Measurements from ENCODE around the gene S100A7. TPM values are rescaled to one million over a fixed set of nuclear protein-coding genes. Genes with fewer than 3 reads are reported as not detected.

Gene S100A7
- total RNA-seq, 2 donors from 2014 or later, result not detected

DNA sequence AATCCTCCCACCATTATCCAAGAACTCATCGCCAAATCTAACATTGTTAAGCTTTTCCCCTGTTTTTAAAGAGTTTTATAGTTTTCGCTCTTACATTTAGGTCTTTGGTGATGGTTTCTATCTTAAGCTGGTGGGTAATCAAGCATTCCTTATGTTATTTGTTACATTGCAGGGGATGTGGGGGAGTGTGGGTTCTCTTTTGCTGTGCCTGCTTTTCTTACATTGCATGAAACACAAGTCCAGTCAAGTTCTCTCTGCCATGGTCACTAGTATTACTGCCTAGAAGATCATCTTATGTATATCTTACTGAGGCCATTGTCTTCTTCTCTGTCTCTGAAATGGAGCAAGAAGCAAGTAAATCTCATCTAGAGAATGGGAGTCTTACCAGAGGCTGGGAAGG, 27.3 kb upstream of the S100A7 start:
- Histone ChIP-seq H3K27ac (no peak overlapping the region), H3K27me3 (replicated peaks; ENCODE audit: insufficient read depth) (peaks cover 2% of the 10 kb centered on the region), H3K4me3 (no peak overlapping the region), H3K9me3 (no peaks in the 10 kb centered on the region), H3K4me1 (replicated peaks) (no peaks in the 10 kb centered on the region), H3K36me3 (no peaks in the 10 kb centered on the region)
- TF ChIP-seq, protein P1, sequence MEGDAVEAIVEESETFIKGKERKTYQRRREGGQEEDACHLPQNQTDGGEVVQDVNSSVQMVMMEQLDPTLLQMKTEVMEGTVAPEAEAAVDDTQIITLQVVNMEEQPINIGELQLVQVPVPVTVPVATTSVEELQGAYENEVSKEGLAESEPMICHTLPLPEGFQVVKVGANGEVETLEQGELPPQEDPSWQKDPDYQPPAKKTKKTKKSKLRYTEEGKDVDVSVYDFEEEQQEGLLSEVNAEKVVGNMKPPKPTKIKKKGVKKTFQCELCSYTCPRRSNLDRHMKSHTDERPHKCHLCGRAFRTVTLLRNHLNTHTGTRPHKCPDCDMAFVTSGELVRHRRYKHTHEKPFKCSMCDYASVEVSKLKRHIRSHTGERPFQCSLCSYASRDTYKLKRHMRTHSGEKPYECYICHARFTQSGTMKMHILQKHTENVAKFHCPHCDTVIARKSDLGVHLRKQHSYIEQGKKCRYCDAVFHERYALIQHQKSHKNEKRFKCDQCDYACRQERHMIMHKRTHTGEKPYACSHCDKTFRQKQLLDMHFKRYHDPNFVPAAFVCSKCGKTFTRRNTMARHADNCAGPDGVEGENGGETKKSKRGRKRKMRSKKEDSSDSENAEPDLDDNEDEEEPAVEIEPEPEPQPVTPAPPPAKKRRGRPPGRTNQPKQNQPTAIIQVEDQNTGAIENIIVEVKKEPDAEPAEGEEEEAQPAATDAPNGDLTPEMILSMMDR (IDR thresholded peaks at IDR 0.05), result no peak
- TF ChIP-seq POLR2A (IDR thresholded peaks at IDR 0.05) (no peak), POLR2AphosphoS5 (IDR thresholded peaks at IDR 0.05) (no peak)
- no peak for DNase-seq (ENCODE audit: low spot score)
- intact Hi-C loops (cut with DNase I), result no loop called here
- 95% methylated on average over 2 of the region's 2 CpGs for WGBS

GRCh38 chr1:153485863-153486262, 25.4 kb upstream of the S100A7 start:
- WGBS, result 66% methylated on average over 2 of the region's 2 CpGs
- Histone ChIP-seq H3K27me3 (replicated peaks; ENCODE audit: insufficient read depth) (peaks cover 2% of the 10 kb centered on the region), H3K9me3 (no peaks in the 10 kb centered on the region), H3K27ac (no peak overlapping the region), H3K36me3 (no peaks in the 10 kb centered on the region), H3K4me3 (no peak overlapping the region), H3K4me1 (replicated peaks) (no peaks in the 10 kb centered on the region)
- no peak for DNase-seq (ENCODE audit: low spot score)
- intact Hi-C loops (cut with DNase I), result no loop called here
- TF ChIP-seq, protein P1 (IDR thresholded peaks at IDR 0.05), result no peak
- TF ChIP-seq POLR2A (IDR thresholded peaks at IDR 0.05), result no peak
- no peak for TF ChIP-seq POLR2AphosphoS5 (IDR thresholded peaks at IDR 0.05)

- H3K27ac ChIP-seq, result no peak overlapping the region
- TF ChIP-seq, protein P1 (IDR thresholded peaks at IDR 0.05), result no peak
- no peak for TF ChIP-seq POLR2A (IDR thresholded peaks at IDR 0.05)
- TF ChIP-seq POLR2AphosphoS5 (IDR thresholded peaks at IDR 0.05), result no peak
- H3K36me3 ChIP-seq, result no peaks in the 10 kb centered on the region
- H3K9me3 ChIP-seq, result no peaks in the 10 kb centered on the region
- no peaks in the 10 kb centered on the region for H3K4me1 ChIP-seq (replicated peaks)
- H3K4me3 ChIP-seq, result no peak overlapping the region
- peaks cover 2% of the 10 kb centered on the region for H3K27me3 ChIP-seq (replicated peaks; ENCODE audit: insufficient read depth)
- no peak for DNase-seq (ENCODE audit: low spot score)
- intact Hi-C loops (cut with DNase I), result no loop called here
- 41% methylated on average over 6 of the region's 6 CpGs for WGBS
Observed at GRCh38 chr1:153483776-153484175, 23.3 kb upstream of the S100A7 start.

DNA sequence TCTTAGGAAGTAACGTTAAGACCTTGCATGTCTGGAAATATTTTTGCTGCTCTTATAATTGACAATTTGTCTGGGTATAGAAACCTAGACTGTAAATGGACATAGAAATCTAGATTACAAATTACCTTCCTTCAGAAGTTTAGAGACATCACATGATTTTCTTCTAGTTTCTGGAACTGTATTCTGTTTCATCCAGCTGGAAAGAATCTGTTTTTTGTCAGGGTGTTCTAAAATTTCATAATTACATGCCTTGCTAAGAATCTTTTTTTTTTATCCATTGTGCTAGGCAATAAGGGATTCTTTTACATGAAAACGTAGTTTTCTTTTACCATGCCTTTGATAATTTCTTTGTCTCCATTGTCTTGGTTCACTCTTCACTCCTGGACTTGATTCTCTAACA, 20.7 kb upstream of the S100A7 start:
- H3K27ac ChIP-seq, result no peak overlapping the region
- TF ChIP-seq POLR2AphosphoS5 (IDR thresholded peaks at IDR 0.05), result no peak
- no peak for TF ChIP-seq POLR2A (IDR thresholded peaks at IDR 0.05)
- TF ChIP-seq, protein P1 (IDR thresholded peaks at IDR 0.05), result no peak
- intact Hi-C loops (cut with DNase I), result no loop called here
- H3K4me3 ChIP-seq, result no peak overlapping the region
- DNase-seq (ENCODE audit: low spot score), result no peak
- no peaks in the 10 kb centered on the region for H3K4me1 ChIP-seq (replicated peaks)
- H3K27me3 ChIP-seq (replicated peaks; ENCODE audit: insufficient read depth), result peaks cover 2% of the 10 kb centered on the region
- no peaks in the 10 kb centered on the region for H3K36me3 ChIP-seq
- 28% methylated on average over 2 of the region's 2 CpGs for WGBS
- no peaks in the 10 kb centered on the region for H3K9me3 ChIP-seq

- TF ChIP-seq, protein P1 (IDR thresholded peaks at IDR 0.05), result no peak
- TF ChIP-seq POLR2AphosphoS5 (IDR thresholded peaks at IDR 0.05) (no peak), POLR2A (IDR thresholded peaks at IDR 0.05) (no peak)
- Histone ChIP-seq H3K36me3 (no peaks in the 10 kb centered on the region), H3K27ac (no peak overlapping the region), H3K27me3 (replicated peaks; ENCODE audit: insufficient read depth) (peaks cover under 1% of the 10 kb centered on the region), H3K9me3 (no peaks in the 10 kb centered on the region), H3K4me3 (no peak overlapping the region), H3K4me1 (replicated peaks) (no peaks in the 10 kb centered on the region)
- WGBS, result 54% methylated on average over 3 of the region's 4 CpGs
- DNase-seq (ENCODE audit: low spot score), result no peak
- intact Hi-C loops (cut with DNase I), result no loop called here
Observed at GRCh38 chr1:153478692-153479618, 18.5 kb upstream of the S100A7 start.
